IMR-90 (cell line): ENCODE measurements around the gene SPI1.

Experiments used
- BHLHE40 ChIP-seq: fragments of 150-350 bp; IDR thresholded peaks from 2 replicates; pipeline ENCODE4 v1.6.1; 2016; ENCODE audit warnings: mild to moderate bottlenecking, low read depth, low read length
- CEBPB ChIP-seq: IDR thresholded peaks from 2 replicates; pipeline ENCODE4 v1.6.1; 2012; ENCODE audit warnings: low read depth, low read length, improper control_type of control experiment
- FOS ChIP-seq: fragments of 150-350 bp; IDR thresholded peaks from 2 replicates; pipeline ENCODE4 v1.6.1; 2016; ENCODE audit warnings: low read depth, low read length
- MAFK ChIP-seq: IDR thresholded peaks from 2 replicates; pipeline ENCODE4 v1.6.1; 2012; ENCODE audit warnings: low read depth, low read length, improper control_type of control experiment
- MAZ ChIP-seq: IDR thresholded peaks from 2 replicates; pipeline ENCODE4 v1.6.1; 2012; ENCODE audit warnings: low read depth, mild to moderate bottlenecking, low read length, improper control_type of control experiment, moderate library complexity, borderline replicate concordance
- MXI1 ChIP-seq: IDR thresholded peaks from 2 replicates; pipeline ENCODE4 v1.6.1; 2012; ENCODE audit warnings: low read depth, mild to moderate bottlenecking, low read length, moderate library complexity, borderline replicate concordance
- POLR2A ChIP-seq: IDR thresholded peaks from 2 replicates; pipeline ENCODE4 v1.6.1; 2012; ENCODE audit warnings: mild to moderate bottlenecking, low read depth, low read length
- RAD21 ChIP-seq: IDR thresholded peaks from 2 replicates; pipeline ENCODE4 v1.6.1; 2012; ENCODE audit warnings: low read length, improper control_type of control experiment
- RCOR1 ChIP-seq: IDR thresholded peaks from 2 replicates; pipeline ENCODE4 v1.6.1; 2012; ENCODE audit warnings: mild to moderate bottlenecking, low read length, improper control_type of control experiment; ENCODE audit not compliant: insufficient replicate concordance
- RFX5 ChIP-seq: IDR thresholded peaks from 2 replicates; pipeline ENCODE4 v1.8.0; 2012; ENCODE audit warnings: low read depth, mild to moderate bottlenecking, low read length, moderate library complexity
- SMC3 ChIP-seq: fragments of 150-350 bp; IDR thresholded peaks from 2 replicates; pipeline ENCODE4 v1.6.1; 2016; ENCODE audit warnings: low read depth, mild to moderate bottlenecking, antibody characterized with exemption, low read length, moderate library complexity
- TF ChIP-seq, protein P1 (sequence below): conservative IDR thresholded peaks from 2 replicates; pipeline ENCODE4 v1.5.1; 2012; ENCODE audit warnings: mild to moderate bottlenecking, low read depth, low read length, improper control_type of control experiment
- TF ChIP-seq, protein P2 (sequence below): fragments of 150-350 bp; IDR thresholded peaks from 2 replicates; pipeline ENCODE4 v1.6.1; 2017; ENCODE audit warnings: mild to moderate bottlenecking, antibody characterized with exemption, low read length, low read depth
- TF ChIP-seq, protein P3 (sequence below): fragments of 150-350 bp; IDR thresholded peaks from 2 replicates; pipeline ENCODE4 v1.6.1; 2016; ENCODE audit warnings: low read depth, mild to moderate bottlenecking, low read length, moderate library complexity, borderline replicate concordance

DNA sequence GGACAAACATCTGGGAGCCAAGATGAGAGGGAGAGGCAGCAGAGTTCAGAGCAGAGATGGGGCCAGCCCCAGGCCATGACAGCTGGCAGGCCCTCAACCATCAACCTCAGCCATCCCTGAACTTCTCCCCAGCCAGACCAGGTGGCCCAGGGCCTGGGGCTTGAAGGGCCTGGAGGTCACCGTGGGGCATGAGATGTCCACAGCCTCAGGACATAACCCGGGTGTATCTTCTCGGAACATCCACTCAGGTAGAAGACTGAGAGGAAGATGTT, 17.6 kb upstream of the SPI1 start:
- TF ChIP-seq, protein P1, sequence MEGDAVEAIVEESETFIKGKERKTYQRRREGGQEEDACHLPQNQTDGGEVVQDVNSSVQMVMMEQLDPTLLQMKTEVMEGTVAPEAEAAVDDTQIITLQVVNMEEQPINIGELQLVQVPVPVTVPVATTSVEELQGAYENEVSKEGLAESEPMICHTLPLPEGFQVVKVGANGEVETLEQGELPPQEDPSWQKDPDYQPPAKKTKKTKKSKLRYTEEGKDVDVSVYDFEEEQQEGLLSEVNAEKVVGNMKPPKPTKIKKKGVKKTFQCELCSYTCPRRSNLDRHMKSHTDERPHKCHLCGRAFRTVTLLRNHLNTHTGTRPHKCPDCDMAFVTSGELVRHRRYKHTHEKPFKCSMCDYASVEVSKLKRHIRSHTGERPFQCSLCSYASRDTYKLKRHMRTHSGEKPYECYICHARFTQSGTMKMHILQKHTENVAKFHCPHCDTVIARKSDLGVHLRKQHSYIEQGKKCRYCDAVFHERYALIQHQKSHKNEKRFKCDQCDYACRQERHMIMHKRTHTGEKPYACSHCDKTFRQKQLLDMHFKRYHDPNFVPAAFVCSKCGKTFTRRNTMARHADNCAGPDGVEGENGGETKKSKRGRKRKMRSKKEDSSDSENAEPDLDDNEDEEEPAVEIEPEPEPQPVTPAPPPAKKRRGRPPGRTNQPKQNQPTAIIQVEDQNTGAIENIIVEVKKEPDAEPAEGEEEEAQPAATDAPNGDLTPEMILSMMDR, result no peak
- TF ChIP-seq POLR2A, result no peak
- TF ChIP-seq MXI1, result no peak
- TF ChIP-seq RCOR1, result no peak
- TF ChIP-seq RAD21, result no peak
- TF ChIP-seq, protein P2, sequence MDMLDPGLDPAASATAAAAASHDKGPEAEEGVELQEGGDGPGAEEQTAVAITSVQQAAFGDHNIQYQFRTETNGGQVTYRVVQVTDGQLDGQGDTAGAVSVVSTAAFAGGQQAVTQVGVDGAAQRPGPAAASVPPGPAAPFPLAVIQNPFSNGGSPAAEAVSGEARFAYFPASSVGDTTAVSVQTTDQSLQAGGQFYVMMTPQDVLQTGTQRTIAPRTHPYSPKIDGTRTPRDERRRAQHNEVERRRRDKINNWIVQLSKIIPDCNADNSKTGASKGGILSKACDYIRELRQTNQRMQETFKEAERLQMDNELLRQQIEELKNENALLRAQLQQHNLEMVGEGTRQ, result no peak
- no peak for TF ChIP-seq MAFK
- TF ChIP-seq MAZ, result no peak
- no peak for TF ChIP-seq CEBPB
- no peak for TF ChIP-seq SMC3
- no peak for TF ChIP-seq BHLHE40
- TF ChIP-seq FOS, result no peak
- TF ChIP-seq, protein P3, sequence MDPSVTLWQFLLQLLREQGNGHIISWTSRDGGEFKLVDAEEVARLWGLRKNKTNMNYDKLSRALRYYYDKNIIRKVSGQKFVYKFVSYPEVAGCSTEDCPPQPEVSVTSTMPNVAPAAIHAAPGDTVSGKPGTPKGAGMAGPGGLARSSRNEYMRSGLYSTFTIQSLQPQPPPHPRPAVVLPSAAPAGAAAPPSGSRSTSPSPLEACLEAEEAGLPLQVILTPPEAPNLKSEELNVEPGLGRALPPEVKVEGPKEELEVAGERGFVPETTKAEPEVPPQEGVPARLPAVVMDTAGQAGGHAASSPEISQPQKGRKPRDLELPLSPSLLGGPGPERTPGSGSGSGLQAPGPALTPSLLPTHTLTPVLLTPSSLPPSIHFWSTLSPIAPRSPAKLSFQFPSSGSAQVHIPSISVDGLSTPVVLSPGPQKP, result no peak
- no peak for TF ChIP-seq RFX5
